CD4-positive, CD25-positive, alpha-beta regulatory T cell (primary cell): Measurements from ENCODE around the gene CAMK1D. TPM values are rescaled to one million over a fixed set of nuclear protein-coding genes. Genes with fewer than 3 reads are reported as not detected.

ENCODE experiments used
- ATAC-seq, 2 donors: fragments of 150-1000 bp; cut with Tn5 transposase; one replicate each; pipeline ENCODE4 v1.10.0; 2021; ENCODE audit warnings: low read depth in 2 of 2, moderate number of reproducible peaks in 2 of 2, moderate library complexity in 1 of 2
- DNase-seq, 3 donors: peaks; one replicate each; pipeline versions ENCODE4 v3.0.0 to v3.0.0-alpha.2; 2012 to 2022; ENCODE audit warnings: mixed read lengths in 1 of 3
- H3K27ac ChIP-seq: one replicate; pipeline ENCODE4 v1.7.0; 2013; ENCODE audit warnings: mild to moderate bottlenecking, low read length; ENCODE audit not compliant: insufficient read depth, poor library complexity, severe bottlenecking
- H3K27me3 ChIP-seq: one replicate; pipeline ENCODE4 v1.7.0; 2013; ENCODE audit warnings: low read length; ENCODE audit not compliant: control insufficient read depth, insufficient read depth
- H3K36me3 ChIP-seq: one replicate; pipeline ENCODE4 v1.7.0; 2013; ENCODE audit warnings: mild to moderate bottlenecking, low read length, moderate library complexity; ENCODE audit not compliant: control insufficient read depth, insufficient read depth
- H3K4me1 ChIP-seq: 2 replicates; pipeline ENCODE4 v1.7.0; 2013; ENCODE audit warnings: mild to moderate bottlenecking, low read length; ENCODE audit not compliant: insufficient read depth, control insufficient read depth, poor library complexity, severe bottlenecking
- H3K4me3 ChIP-seq: one replicate; pipeline ENCODE4 v1.7.0; 2013; ENCODE audit warnings: low read depth, mild to moderate bottlenecking, low read length, moderate library complexity
- H3K9me3 ChIP-seq, 2 experiments: 1 replicate in 1 of 2; 2 replicates in 1 of 2; pipeline ENCODE4 v1.7.0; 2013; ENCODE audit warnings: low read length in 2 of 2, mild to moderate bottlenecking in 1 of 2, moderate library complexity in 1 of 2; ENCODE audit not compliant: control insufficient read depth in 2 of 2
- H3K27ac Mint-ChIP-seq, 3 donors: one replicate each; pipeline ENCODE4 v1.8.0; 2020 to 2022; ENCODE audit warnings: mild to moderate bottlenecking in 3 of 3, mixed read lengths in 3 of 3, moderate library complexity in 2 of 3
- H3K27me3 Mint-ChIP-seq: one replicate; pipeline ENCODE4 v1.8.0; 2022; ENCODE audit warnings: mild to moderate bottlenecking, mixed read lengths
- H3K36me3 Mint-ChIP-seq: one replicate; pipeline ENCODE4 v1.8.0; 2020; ENCODE audit warnings: mixed read lengths
- H3K4me1 Mint-ChIP-seq, 4 donors: one replicate each; pipeline ENCODE4 v1.8.0; 2020 to 2022; ENCODE audit warnings: mixed read lengths in 4 of 4, mild to moderate bottlenecking in 1 of 4
- H3K4me3 Mint-ChIP-seq, 4 donors: one replicate each; pipeline ENCODE4 v1.8.0; 2020 to 2022; ENCODE audit warnings: mild to moderate bottlenecking in 4 of 4, mixed read lengths in 4 of 4, moderate library complexity in 3 of 4
- H3K9me3 Mint-ChIP-seq, 7 donors: one replicate each; pipeline ENCODE4 v1.8.0; 2020 to 2022; ENCODE audit warnings: mixed read lengths in 7 of 7, mild to moderate bottlenecking in 3 of 7, moderate library complexity in 2 of 7
- polyA plus RNA-seq, 4 donors: library from polyadenylated mRNA; unstranded; fragments of 300-500 nt; fragmentation: Illumina TruSeq; gene quantifications; one replicate each; pipeline ENCODE4 v1.2.3, GENCODE V29; 2021
- total RNA-seq: library from RNA; stranded (reverse); gene quantifications from one replicate; pipeline ENCODE4 v1.2.3, GENCODE V29; 2022

Gene CAMK1D
- total and polyA plus RNA-seq, 5 donors from 2014 or later, result 4.4 to 25.3 (median 5.2) TPM

DNA sequence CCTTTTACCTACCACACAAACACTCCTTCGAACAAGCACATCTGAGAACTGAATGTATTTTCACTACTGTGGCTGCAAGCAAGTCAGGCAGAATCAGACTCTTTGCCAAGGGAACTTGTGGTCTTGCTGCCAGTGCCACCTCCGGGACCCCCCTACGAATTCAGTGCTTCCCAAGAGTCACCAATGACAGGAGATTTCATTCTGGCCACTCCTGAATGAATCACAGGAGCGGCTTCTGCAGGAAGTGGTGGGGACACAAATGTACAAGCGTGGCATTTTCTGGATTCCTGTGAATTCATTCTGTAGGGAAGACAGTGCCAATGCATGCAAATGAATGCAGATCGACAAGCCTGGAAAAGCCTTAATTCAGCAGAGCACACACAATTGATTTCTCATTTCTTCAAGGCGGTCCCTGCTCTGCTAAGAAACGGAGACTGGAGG lies 161.2 kb downstream of the CAMK1D start:
- no peaks in the 10 kb centered on the region for H3K36me3 ChIP-seq
- no peak overlapping the region for H3K4me3 ChIP-seq
- Mint-ChIP-seq H3K27ac (peak overlapping the region in 2 of 3 donors; percentile 12 to 70), H3K4me3 (peak overlapping the region in 1 of 4 donors; percentile 67), H3K36me3 (peaks cover 7% of the 10 kb centered on the region), H3K27me3 (no peaks in the 10 kb centered on the region), H3K9me3 (no peaks in the 10 kb centered on the region), H3K4me1 (peaks cover 5 to 32% (median 7%) of the 10 kb centered on the region in 4 donors)
- ATAC-seq, result no peak
- no peak overlapping the region for H3K27ac ChIP-seq
- H3K27me3 ChIP-seq, result no peaks in the 10 kb centered on the region
- no peaks in the 10 kb centered on the region for H3K9me3 ChIP-seq
- DNase-seq, result peak in 1 of 3 donors; percentile 14
- H3K4me1 ChIP-seq, result no peaks in the 10 kb centered on the region

DNA sequence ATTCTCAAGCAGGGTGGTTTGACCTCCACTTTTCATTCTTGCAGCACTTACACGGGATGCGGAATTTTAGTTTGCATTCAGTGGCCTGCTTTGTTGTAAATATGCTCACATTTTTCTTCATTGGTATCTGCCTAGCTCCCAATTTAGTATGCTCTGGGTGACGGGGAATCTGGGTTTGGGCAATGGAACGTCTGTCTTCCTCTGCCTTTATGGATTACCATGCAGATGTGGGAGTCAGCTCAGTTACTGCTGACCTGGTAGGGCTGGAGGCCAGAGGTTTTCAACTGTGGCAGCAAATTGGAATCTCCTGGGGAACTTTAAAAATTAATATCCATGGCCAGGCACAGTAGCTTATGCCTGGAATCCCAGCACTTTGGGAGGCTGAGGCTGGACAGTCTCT lies 161.6 kb downstream of the CAMK1D start:
- Histone ChIP-seq H3K4me1 (no peaks in the 10 kb centered on the region), H3K27ac (no peak overlapping the region), H3K9me3 (no peaks in the 10 kb centered on the region), H3K4me3 (no peak overlapping the region), H3K36me3 (no peaks in the 10 kb centered on the region), H3K27me3 (no peaks in the 10 kb centered on the region)
- Mint-ChIP-seq H3K27ac (no peak overlapping the region), H3K27me3 (no peaks in the 10 kb centered on the region), H3K4me1 (peaks cover 5 to 32% (median 6%) of the 10 kb centered on the region in 4 donors), H3K9me3 (no peaks in the 10 kb centered on the region), H3K36me3 (peaks cover 7% of the 10 kb centered on the region), H3K4me3 (no peak overlapping the region)
- ATAC-seq (no peak), DNase-seq (no peak)

DNA sequence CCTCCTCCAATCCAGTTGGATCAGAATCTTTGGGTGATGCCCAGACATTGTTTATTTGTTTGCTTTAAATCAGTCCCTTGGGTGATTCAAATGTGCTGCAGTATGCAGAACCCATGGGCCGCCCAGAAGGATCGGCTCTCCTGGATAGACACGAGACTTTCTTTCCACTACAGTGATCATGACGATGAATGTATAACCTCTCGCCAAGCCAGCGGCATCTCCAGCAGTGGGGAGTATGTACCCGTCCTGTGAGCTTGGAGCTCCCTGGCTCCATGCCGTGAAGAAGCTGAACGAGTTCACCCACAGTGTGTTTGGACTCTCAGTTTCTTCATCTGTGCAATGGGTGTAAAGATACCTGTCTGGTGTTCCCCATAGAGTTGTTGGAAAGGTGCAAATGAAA lies 162.3 kb downstream of the CAMK1D start:
- Mint-ChIP-seq H3K27ac (peak overlapping the region in 1 of 3 donors; percentile 20), H3K4me1 (peaks cover 5 to 32% (median 9%) of the 10 kb centered on the region in 4 donors), H3K4me3 (no peak overlapping the region), H3K27me3 (no peaks in the 10 kb centered on the region), H3K9me3 (no peaks in the 10 kb centered on the region), H3K36me3 (peaks cover 7% of the 10 kb centered on the region)
- Histone ChIP-seq H3K9me3 (no peaks in the 10 kb centered on the region), H3K27ac (no peak overlapping the region), H3K27me3 (no peaks in the 10 kb centered on the region), H3K4me1 (no peaks in the 10 kb centered on the region), H3K36me3 (no peaks in the 10 kb centered on the region), H3K4me3 (no peak overlapping the region)
- ATAC-seq (no peak), DNase-seq (no peak)

DNA sequence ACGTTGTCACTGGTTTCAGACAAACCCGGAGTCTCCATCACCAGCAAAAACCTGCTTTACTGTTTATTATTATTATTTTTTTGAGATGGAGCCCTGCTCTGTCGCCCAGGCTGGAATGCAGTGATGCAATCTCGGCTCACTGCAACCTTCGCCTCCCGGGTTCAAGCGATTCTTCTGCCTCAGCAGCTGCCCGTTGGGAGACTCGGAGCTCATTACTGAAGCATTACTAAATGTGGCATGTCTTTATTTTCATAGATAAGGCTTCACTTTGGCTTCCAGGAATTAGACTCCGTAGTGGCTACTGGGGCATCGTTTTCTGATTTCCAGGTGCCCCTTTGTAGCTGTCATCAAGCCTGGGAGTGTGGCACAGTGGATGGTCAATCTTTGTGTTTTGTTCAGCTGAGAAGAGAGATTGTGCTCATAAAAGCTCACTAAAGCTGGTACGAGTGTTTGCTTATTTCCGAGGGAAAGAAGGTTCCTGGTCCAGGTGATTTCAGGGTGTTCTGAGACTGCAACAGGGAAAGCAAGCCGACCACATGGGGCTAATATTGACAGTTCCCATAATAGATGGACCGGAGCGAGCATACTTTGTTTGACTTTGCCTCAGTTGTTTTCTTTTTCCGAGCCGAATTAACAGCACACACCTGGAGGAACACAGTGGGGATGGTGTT lies 163.1 kb downstream of the CAMK1D start:
- DNase-seq, result no peak
- no peaks in the 10 kb centered on the region for H3K9me3 ChIP-seq
- no peaks in the 10 kb centered on the region for H3K9me3 Mint-ChIP-seq

DNA sequence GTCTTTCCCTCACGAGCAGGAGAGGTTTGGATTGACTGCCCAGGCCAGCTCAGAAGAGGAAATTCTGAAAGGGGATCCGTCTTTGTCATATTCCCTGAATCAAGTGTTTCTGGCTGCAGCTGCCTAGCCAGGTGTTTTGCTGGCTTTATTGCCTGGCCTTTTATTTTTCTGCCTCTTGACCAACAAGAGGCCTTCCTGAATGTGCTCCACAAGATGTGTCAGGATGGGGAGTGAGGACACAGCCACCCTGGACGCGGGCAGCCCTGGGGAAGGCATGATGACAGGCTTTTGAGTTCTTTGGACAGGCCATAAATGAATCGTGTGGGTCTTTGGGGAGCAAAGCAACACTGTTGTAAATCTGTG lies 163.6 kb downstream of the CAMK1D start:
- H3K4me1 Mint-ChIP-seq, result peaks cover 5 to 25% (median 13%) of the 10 kb centered on the region in 4 donors
- Histone ChIP-seq H3K4me3 (no peak overlapping the region), H3K9me3 (no peaks in the 10 kb centered on the region), H3K4me1 (no peaks in the 10 kb centered on the region), H3K27ac (no peak overlapping the region), H3K36me3 (no peaks in the 10 kb centered on the region), H3K27me3 (no peaks in the 10 kb centered on the region)
- no peak for ATAC-seq
- peaks cover 3% of the 10 kb centered on the region for H3K36me3 Mint-ChIP-seq
- no peak for DNase-seq
- H3K9me3 Mint-ChIP-seq, result no peaks in the 10 kb centered on the region
- H3K27ac Mint-ChIP-seq, result peak overlapping the region in 2 of 3 donors; percentile 26 to 29
- no peak overlapping the region for H3K4me3 Mint-ChIP-seq
- no peaks in the 10 kb centered on the region for H3K27me3 Mint-ChIP-seq

More for the DNA sequence above, 163.1 kb downstream of the CAMK1D start:
- ATAC-seq, result no peak
- H3K27me3 ChIP-seq, result no peaks in the 10 kb centered on the region
- no peak overlapping the region for H3K4me3 ChIP-seq
- H3K36me3 Mint-ChIP-seq, result peaks cover 3% of the 10 kb centered on the region
- no peak overlapping the region for H3K27ac ChIP-seq
- H3K36me3 ChIP-seq, result no peaks in the 10 kb centered on the region
- H3K4me1 ChIP-seq, result no peaks in the 10 kb centered on the region
- peak overlapping the region in 2 of 3 donors; percentile 26 to 29 for H3K27ac Mint-ChIP-seq
- peaks cover 5 to 25% (median 13%) of the 10 kb centered on the region in 4 donors for H3K4me1 Mint-ChIP-seq
- H3K4me3 Mint-ChIP-seq, result no peak overlapping the region
- H3K27me3 Mint-ChIP-seq, result no peaks in the 10 kb centered on the region

DNA sequence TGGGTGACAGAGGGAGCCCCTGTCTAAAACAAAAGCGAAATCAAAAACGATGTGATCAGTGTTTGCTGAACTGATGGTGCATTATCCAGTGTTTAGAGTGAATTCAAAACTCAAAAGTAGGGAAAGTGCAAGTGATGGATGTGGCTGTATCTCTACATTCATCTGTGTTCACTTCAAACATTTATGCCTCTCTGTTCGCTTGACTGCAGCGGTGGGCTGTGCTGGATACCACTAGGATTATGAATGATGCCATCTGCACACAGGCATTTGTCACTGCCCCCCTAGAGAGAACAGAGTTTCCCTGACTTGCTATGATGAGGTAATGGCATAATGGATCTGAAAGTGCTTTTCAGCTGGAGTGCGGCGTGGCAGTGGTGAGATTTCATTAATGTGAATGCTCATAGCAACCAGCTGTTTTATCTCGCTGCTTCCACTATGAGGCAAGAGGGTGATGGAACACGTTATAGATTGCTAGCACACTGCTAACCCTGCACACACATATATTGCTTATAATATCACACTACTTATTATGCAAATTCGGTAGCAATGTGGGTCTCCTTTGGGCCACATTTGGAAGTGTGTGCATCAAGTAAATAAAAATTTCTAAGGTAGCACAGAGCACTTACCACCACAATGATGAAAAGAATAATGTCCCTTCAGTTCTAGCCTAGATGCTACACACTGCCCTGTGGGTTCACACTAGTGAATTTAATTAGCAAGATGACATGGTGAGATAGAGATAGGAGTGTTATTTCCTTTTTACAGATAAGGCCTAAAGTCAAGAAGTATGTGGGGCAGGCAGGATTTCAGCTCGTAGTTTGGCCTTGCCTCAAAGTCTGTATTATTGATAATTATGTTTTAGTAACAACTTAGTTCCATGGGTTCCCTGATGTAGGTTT lies 164.7 kb downstream of the CAMK1D start:
- ATAC-seq (no peak), DNase-seq (no peak)
- Mint-ChIP-seq H3K27ac (peak overlapping the region in 1 of 3 donors; percentile 7), H3K4me1 (peaks cover 5 to 17% (median 13%) of the 10 kb centered on the region in 4 donors), H3K9me3 (no peaks in the 10 kb centered on the region), H3K27me3 (no peaks in the 10 kb centered on the region), H3K36me3 (no peaks in the 10 kb centered on the region), H3K4me3 (no peak overlapping the region)
- Histone ChIP-seq H3K27ac (no peak overlapping the region), H3K27me3 (no peaks in the 10 kb centered on the region), H3K9me3 (no peaks in the 10 kb centered on the region), H3K4me1 (no peaks in the 10 kb centered on the region), H3K4me3 (no peak overlapping the region), H3K36me3 (no peaks in the 10 kb centered on the region)

DNA sequence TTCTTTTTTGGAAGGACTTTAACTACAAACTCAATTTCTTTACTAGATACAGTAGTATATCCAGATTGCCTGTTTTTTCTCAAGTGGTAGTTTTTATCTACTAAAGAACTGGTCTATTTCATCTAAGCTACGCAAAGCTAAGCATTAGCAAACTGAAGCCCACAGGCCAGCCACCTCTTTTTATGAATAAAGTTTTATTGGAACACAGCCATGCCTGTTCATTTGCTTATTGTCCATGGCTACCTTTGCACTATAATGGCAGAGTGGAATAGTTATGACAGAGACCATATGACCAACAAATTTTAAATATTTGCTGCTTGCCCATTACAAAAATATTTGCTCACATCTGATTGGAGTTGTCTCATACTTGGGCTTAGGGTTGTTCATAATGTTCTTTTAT lies 168.7 kb downstream of the CAMK1D start:
- H3K9me3 Mint-ChIP-seq, result peaks cover 0 to 7% (median 0%) of the 10 kb centered on the region in 7 donors
- no peaks in the 10 kb centered on the region for H3K27me3 ChIP-seq
- H3K27ac ChIP-seq, result no peak overlapping the region
- DNase-seq (no peak), ATAC-seq (no peak)
- no peaks in the 10 kb centered on the region for H3K4me1 ChIP-seq
- no peak overlapping the region for H3K4me3 Mint-ChIP-seq
- H3K27ac Mint-ChIP-seq, result no peak overlapping the region
- H3K36me3 ChIP-seq, result no peaks in the 10 kb centered on the region
- H3K36me3 Mint-ChIP-seq, result no peaks in the 10 kb centered on the region
- H3K9me3 ChIP-seq, result peaks cover 0 to 6% of the 10 kb centered on the region in 2 experiments
- H3K4me1 Mint-ChIP-seq, result peaks cover 4 to 16% (median 7%) of the 10 kb centered on the region in 4 donors
- H3K4me3 ChIP-seq, result no peak overlapping the region
- H3K27me3 Mint-ChIP-seq, result no peaks in the 10 kb centered on the region
